Astrocyte (in vitro differentiated cells and primary cell): ENCODE results near the gene FOXL1. TPM values are rescaled to one million over a fixed set of nuclear protein-coding genes. Genes with fewer than 3 reads are reported as not detected.
A peak's percentile ranks its signal among the peaks of the same experiment; 100 is the strongest.

ENCODE experiments used
- DNase-seq: peaks from one replicate; pipeline ENCODE4 v3.0.0-alpha.2; 2010; ENCODE audit warnings: low read depth
- FAIRE-seq: peaks from 2 replicates; lab custom pipeline; 2011; peaks lifted over from hg19 to GRCh38; lab: Jason Lieb, UNC
- H2AFZ ChIP-seq: 2 replicates; pipeline ENCODE4 v1.6.0; 2012; ENCODE audit warnings: low read depth, low read length, inconsistent platforms
- H3K27ac ChIP-seq: 2 replicates; pipeline ENCODE4 v1.5.1; 2011; ENCODE audit warnings: low read depth, low read length, inconsistent platforms
- H3K27me3 ChIP-seq: 2 replicates; pipeline ENCODE4 v1.6.0; 2011; ENCODE audit warnings: low read length, inconsistent platforms; ENCODE audit not compliant: insufficient read depth
- H3K36me3 ChIP-seq: 2 replicates; pipeline ENCODE4 v1.5.1; 2011; ENCODE audit warnings: low read length, inconsistent platforms; ENCODE audit not compliant: insufficient read depth
- H3K4me1 ChIP-seq: 2 replicates; pipeline ENCODE4 v1.5.1; 2011; ENCODE audit warnings: low read length, inconsistent platforms; ENCODE audit not compliant: insufficient read depth
- H3K4me2 ChIP-seq: 2 replicates; pipeline ENCODE4 v1.6.0; 2012; ENCODE audit warnings: low read length, inconsistent platforms
- H3K4me3 ChIP-seq: 2 replicates; pipeline ENCODE4 v1.5.1; 2011; ENCODE audit warnings: low read depth, mild to moderate bottlenecking, low read length, inconsistent platforms; ENCODE audit not compliant: insufficient read depth
- H3K79me2 ChIP-seq: 2 replicates; pipeline ENCODE4 v1.6.0; 2012; ENCODE audit warnings: mild to moderate bottlenecking, low read length, inconsistent platforms; ENCODE audit not compliant: insufficient read depth
- H3K9ac ChIP-seq: 2 replicates; pipeline ENCODE4 v1.6.0; 2012; ENCODE audit warnings: mild to moderate bottlenecking, low read length, inconsistent platforms
- H3K9me3 ChIP-seq: 2 replicates; pipeline ENCODE4 v1.5.1; 2012; ENCODE audit warnings: low read depth, mild to moderate bottlenecking, low read length, inconsistent platforms; ENCODE audit not compliant: insufficient read depth
- H4K20me1 ChIP-seq: 2 replicates; pipeline ENCODE4 v1.6.0; 2012; ENCODE audit warnings: low read length, inconsistent platforms; ENCODE audit not compliant: insufficient read depth
- H3K27ac Mint-ChIP-seq: one replicate; pipeline ENCODE4 v1.8.0; 2021; ENCODE audit warnings: mild to moderate bottlenecking, mixed read lengths; ENCODE audit not compliant: unreplicated experiment
- H3K27me3 Mint-ChIP-seq: one replicate; pipeline ENCODE4 v1.8.0; 2021; ENCODE audit warnings: low read depth, mixed read lengths; ENCODE audit not compliant: unreplicated experiment
- H3K36me3 Mint-ChIP-seq: one replicate; pipeline ENCODE4 v1.8.0; 2021; ENCODE audit warnings: low read depth, mixed read lengths; ENCODE audit not compliant: unreplicated experiment
- H3K4me1 Mint-ChIP-seq: one replicate; pipeline ENCODE4 v1.8.0; 2021; ENCODE audit warnings: low read depth, mixed read lengths; ENCODE audit not compliant: unreplicated experiment
- H3K4me3 Mint-ChIP-seq: one replicate; pipeline ENCODE4 v1.8.0; 2021; ENCODE audit warnings: mild to moderate bottlenecking, moderate library complexity, mixed read lengths; ENCODE audit not compliant: unreplicated experiment
- H3K9me3 Mint-ChIP-seq: one replicate; pipeline ENCODE4 v1.8.0; 2021; ENCODE audit warnings: mild to moderate bottlenecking, mixed read lengths; ENCODE audit not compliant: unreplicated experiment
- CTCF ChIP-seq: IDR thresholded peaks from 2 replicates; pipeline ENCODE4 v1.5.1; 2011; ENCODE audit warnings: low read depth, mild to moderate bottlenecking, inconsistent platforms, low read length, moderate library complexity; ENCODE audit not compliant: insufficient read depth
- EZH2 ChIP-seq: IDR thresholded peaks from 2 replicates; pipeline ENCODE4 v1.6.1; 2012; ENCODE audit warnings: mild to moderate bottlenecking, low read length, inconsistent platforms; ENCODE audit not compliant: insufficient read depth
- total RNA-seq: library from RNA; stranded (reverse); gene quantifications from 2 replicates; pipeline ENCODE4 v1.2.1, GENCODE V29; 2021

The FOXL1 gene
- total RNA-seq, 1 donor from 2014 or later, result 6.1 TPM

- peaks cover 23% of the 10 kb centered on the region for H3K27me3 Mint-ChIP-seq
- Histone ChIP-seq H3K79me2 (no peaks in the 10 kb centered on the region), H3K36me3 (no peaks in the 10 kb centered on the region), H3K9ac (peak overlapping the region; percentile 21), H3K9me3 (no peaks in the 10 kb centered on the region), H3K4me1 (peaks cover 27% of the 10 kb centered on the region), H4K20me1 (no peaks in the 10 kb centered on the region), H3K27ac (peak overlapping the region; percentile 31), H2AFZ (no peak overlapping the region), H3K4me3 (no peak overlapping the region), H3K27me3 (no peaks in the 10 kb centered on the region), H3K4me2 (peak overlapping the region; percentile 45)
- peak; percentile 75 for DNase-seq
- H3K9me3 Mint-ChIP-seq, result peaks cover 3% of the 10 kb centered on the region
- H3K36me3 Mint-ChIP-seq, result peaks cover 3% of the 10 kb centered on the region
- no peak for FAIRE-seq
- H3K4me1 Mint-ChIP-seq, result peaks cover 7% of the 10 kb centered on the region
- H3K27ac Mint-ChIP-seq, result no peak overlapping the region
- H3K4me3 Mint-ChIP-seq, result no peak overlapping the region
- TF ChIP-seq CTCF (no peak), EZH2 (no peak)
Observed at GRCh38 chr16:86594721-86595120, 16.4 kb downstream of the FOXL1 start.

- Mint-ChIP-seq H3K4me3 (no peak overlapping the region), H3K4me1 (peaks cover 2% of the 10 kb centered on the region), H3K36me3 (peaks cover 3% of the 10 kb centered on the region), H3K27me3 (peaks cover 23% of the 10 kb centered on the region), H3K27ac (no peak overlapping the region), H3K9me3 (peaks cover 3% of the 10 kb centered on the region)
- TF ChIP-seq EZH2 (no peak), CTCF (no peak)
- H3K4me3 ChIP-seq, result no peak overlapping the region
- H3K4me1 ChIP-seq, result peaks cover 15% of the 10 kb centered on the region
- H3K9me3 ChIP-seq, result no peaks in the 10 kb centered on the region
- H3K27me3 ChIP-seq, result no peaks in the 10 kb centered on the region
- H3K36me3 ChIP-seq, result no peaks in the 10 kb centered on the region
- H4K20me1 ChIP-seq, result no peaks in the 10 kb centered on the region
- H3K79me2 ChIP-seq, result no peaks in the 10 kb centered on the region
- no peak overlapping the region for H3K9ac ChIP-seq
- no peak for FAIRE-seq
- peak; percentile 51 for DNase-seq
- no peak overlapping the region for H3K27ac ChIP-seq
- no peak overlapping the region for H3K4me2 ChIP-seq
- H2AFZ ChIP-seq, result no peak overlapping the region
Observed at GRCh38 chr16:86595983-86596605, 17.7 kb downstream of the FOXL1 start.

GRCh38 chr16:86597126-86597879 lies 19.0 kb downstream of the FOXL1 start:
- H3K36me3 ChIP-seq, result no peaks in the 10 kb centered on the region
- H3K27ac Mint-ChIP-seq, result no peak overlapping the region
- no peak overlapping the region for H3K4me3 ChIP-seq
- FAIRE-seq (no peak), DNase-seq (no peak)
- no peak overlapping the region for H3K27ac ChIP-seq
- H3K4me3 Mint-ChIP-seq, result no peak overlapping the region
- H3K9me3 Mint-ChIP-seq, result peaks cover 3% of the 10 kb centered on the region
- peaks cover 15% of the 10 kb centered on the region for H3K4me1 ChIP-seq
- H2AFZ ChIP-seq, result no peak overlapping the region
- no peaks in the 10 kb centered on the region for H3K9me3 ChIP-seq
- TF ChIP-seq EZH2 (no peak), CTCF (no peak)
- H3K36me3 Mint-ChIP-seq, result peaks cover 3% of the 10 kb centered on the region
- H3K79me2 ChIP-seq, result no peaks in the 10 kb centered on the region
- peaks cover 23% of the 10 kb centered on the region for H3K27me3 Mint-ChIP-seq
- H3K9ac ChIP-seq, result no peak overlapping the region
- peaks cover 2% of the 10 kb centered on the region for H3K4me1 Mint-ChIP-seq
- no peak overlapping the region for H3K4me2 ChIP-seq
- H4K20me1 ChIP-seq, result no peaks in the 10 kb centered on the region
- H3K27me3 ChIP-seq, result no peaks in the 10 kb centered on the region
